ENCODE data around the gene NLGN1. TPM values are rescaled to one million over a fixed set of nuclear protein-coding genes. Genes with fewer than 3 reads are reported as not detected.
A peak's percentile ranks its signal among the peaks of the same experiment; 100 is the strongest.

Gene NLGN1
- total and polyA plus RNA-seq, 5 experiments from 2014 or later: not detected

- Mint-ChIP-seq H3K27ac (no peak overlapping the region), H3K9me3 (peaks cover 0 to 12% (median 5%) of the 10 kb centered on the region in 9 donors), H3K36me3 (no peaks in the 10 kb centered on the region), H3K4me1 (no peaks in the 10 kb centered on the region), H3K27me3 (no peaks in the 10 kb centered on the region), H3K4me3 (no peak overlapping the region)
- DNase-seq (no peak), ATAC-seq (no peak)
- POLR2A ChIA-PET: no interaction called here
Observed at GRCh38 chr3:174146008-174146407, 748.5 kb downstream of the NLGN1 start.

- no peaks in the 10 kb centered on the region for H3K4me1 Mint-ChIP-seq
- ATAC-seq: no peak
- DNase-seq: no peak
- POLR2A ChIA-PET: no interaction called here
- no peaks in the 10 kb centered on the region for H3K36me3 Mint-ChIP-seq
- H3K27ac Mint-ChIP-seq: no peak overlapping the region
- H3K27me3 Mint-ChIP-seq: no peaks in the 10 kb centered on the region
- no peak overlapping the region for H3K4me3 Mint-ChIP-seq
- H3K9me3 Mint-ChIP-seq: peaks cover 0 to 12% (median 1%) of the 10 kb centered on the region in 9 donors
Observed at GRCh38 chr3:174147798-174148197, 750.3 kb downstream of the NLGN1 start.

GRCh38 chr3:174153871-174154270 is 756.3 kb downstream of the NLGN1 start:
- no peaks in the 10 kb centered on the region for H3K4me1 Mint-ChIP-seq
- H3K27ac Mint-ChIP-seq: no peak overlapping the region
- no peak for DNase-seq
- no peaks in the 10 kb centered on the region for H3K36me3 Mint-ChIP-seq
- H3K9me3 Mint-ChIP-seq: peaks cover 0 to 3% (median 0%) of the 10 kb centered on the region in 9 donors
- H3K4me3 Mint-ChIP-seq: no peak overlapping the region
- no peaks in the 10 kb centered on the region for H3K27me3 Mint-ChIP-seq
- POLR2A ChIA-PET: no interaction called here
- ATAC-seq: no peak

- POLR2A ChIA-PET: no interaction called here
- DNase-seq (no peak), ATAC-seq (no peak)
- no peaks in the 10 kb centered on the region for H3K4me1 Mint-ChIP-seq
- H3K4me3 Mint-ChIP-seq: no peak overlapping the region
- H3K27ac Mint-ChIP-seq: no peak overlapping the region
- no peaks in the 10 kb centered on the region for H3K27me3 Mint-ChIP-seq
- no peaks in the 10 kb centered on the region for H3K36me3 Mint-ChIP-seq
- peaks cover 0 to 3% (median 0%) of the 10 kb centered on the region in 9 donors for H3K9me3 Mint-ChIP-seq
Observed at GRCh38 chr3:174156200-174156599, 758.7 kb downstream of the NLGN1 start.

GRCh38 chr3:174158674-174159073 is 761.1 kb downstream of the NLGN1 start:
- POLR2A ChIA-PET: no interaction called here
- peaks cover 0 to 6% (median 0%) of the 10 kb centered on the region in 9 donors for H3K9me3 Mint-ChIP-seq
- no peak overlapping the region for H3K27ac Mint-ChIP-seq
- H3K27me3 Mint-ChIP-seq: no peaks in the 10 kb centered on the region
- no peak overlapping the region for H3K4me3 Mint-ChIP-seq
- DNase-seq: no peak
- no peaks in the 10 kb centered on the region for H3K4me1 Mint-ChIP-seq
- ATAC-seq: no peak
- H3K36me3 Mint-ChIP-seq: no peaks in the 10 kb centered on the region

GRCh38 chr3:174159604-174160003 is 762.1 kb downstream of the NLGN1 start:
- Mint-ChIP-seq H3K27me3 (no peaks in the 10 kb centered on the region), H3K4me3 (no peak overlapping the region), H3K9me3 (peaks cover 0 to 14% (median 3%) of the 10 kb centered on the region in 9 donors), H3K27ac (no peak overlapping the region), H3K36me3 (no peaks in the 10 kb centered on the region), H3K4me1 (no peaks in the 10 kb centered on the region)
- DNase-seq (no peak), ATAC-seq (no peak)
- POLR2A ChIA-PET: no interaction called here

- no peaks in the 10 kb centered on the region for H3K4me1 Mint-ChIP-seq
- no peak for DNase-seq
Observed at GRCh38 chr3:174162550-174162949, 765.0 kb downstream of the NLGN1 start.

GRCh38 chr3:174168026-174168425 is 770.5 kb downstream of the NLGN1 start:
- Mint-ChIP-seq H3K27me3 (peaks cover 0 to 2% (median 0%) of the 10 kb centered on the region in 5 donors), H3K36me3 (no peaks in the 10 kb centered on the region), H3K4me1 (no peaks in the 10 kb centered on the region), H3K4me3 (no peak overlapping the region), H3K27ac (no peak overlapping the region), H3K9me3 (peaks cover 2 to 53% (median 13%) of the 10 kb centered on the region in 9 donors)
- no peak for DNase-seq
- POLR2A ChIA-PET: no interaction called here
- no peak for ATAC-seq

More at GRCh38 chr3:174162550-174162949, 765.0 kb downstream of the NLGN1 start:
- H3K4me3 Mint-ChIP-seq: no peak overlapping the region
- no peaks in the 10 kb centered on the region for H3K36me3 Mint-ChIP-seq
- no peak overlapping the region for H3K27ac Mint-ChIP-seq
- no peaks in the 10 kb centered on the region for H3K27me3 Mint-ChIP-seq
- peaks cover 2 to 37% (median 13%) of the 10 kb centered on the region in 9 donors for H3K9me3 Mint-ChIP-seq
- no peak for ATAC-seq
- POLR2A ChIA-PET: no interaction called here

- Mint-ChIP-seq H3K4me1 (no peaks in the 10 kb centered on the region), H3K36me3 (no peaks in the 10 kb centered on the region), H3K9me3 (peaks cover 2 to 50% (median 10%) of the 10 kb centered on the region in 9 donors), H3K27me3 (peaks cover 0 to 2% (median 0%) of the 10 kb centered on the region in 5 donors), H3K27ac (peak overlapping the region in 1 of 10 donors; percentile 57), H3K4me3 (no peak overlapping the region)
- DNase-seq (no peak), ATAC-seq (no peak)
- POLR2A ChIA-PET: no interaction called here
Observed at GRCh38 chr3:174168538-174169254, 771.2 kb downstream of the NLGN1 start.

- DNase-seq: no peak
- POLR2A ChIA-PET: no interaction called here
- no peak for ATAC-seq
- no peaks in the 10 kb centered on the region for H3K4me1 Mint-ChIP-seq
- H3K9me3 Mint-ChIP-seq: peaks cover 2 to 39% (median 8%) of the 10 kb centered on the region in 9 donors
- peaks cover 0 to 2% (median 0%) of the 10 kb centered on the region in 5 donors for H3K27me3 Mint-ChIP-seq
- no peak overlapping the region for H3K27ac Mint-ChIP-seq
- no peak overlapping the region for H3K4me3 Mint-ChIP-seq
- H3K36me3 Mint-ChIP-seq: no peaks in the 10 kb centered on the region
Observed at GRCh38 chr3:174169736-174170135, 772.2 kb downstream of the NLGN1 start.

GRCh38 chr3:174170248-174170647 is 772.7 kb downstream of the NLGN1 start:
- POLR2A ChIA-PET: no interaction called here
- DNase-seq (no peak), ATAC-seq (no peak)
- Mint-ChIP-seq H3K4me3 (no peak overlapping the region), H3K27ac (no peak overlapping the region), H3K4me1 (no peaks in the 10 kb centered on the region), H3K9me3 (peaks cover 2 to 34% (median 8%) of the 10 kb centered on the region in 9 donors), H3K27me3 (peaks cover 0 to 2% (median 0%) of the 10 kb centered on the region in 5 donors), H3K36me3 (no peaks in the 10 kb centered on the region)

- H3K36me3 Mint-ChIP-seq: no peaks in the 10 kb centered on the region
- POLR2A ChIA-PET: no interaction called here
- no peak overlapping the region for H3K27ac Mint-ChIP-seq
- H3K4me3 Mint-ChIP-seq: no peak overlapping the region
- DNase-seq (no peak), ATAC-seq (no peak)
- peaks cover 0 to 2% (median 1%) of the 10 kb centered on the region in 4 donors for H3K4me1 Mint-ChIP-seq
- H3K27me3 Mint-ChIP-seq: peaks cover 0 to 4% (median 0%) of the 10 kb centered on the region in 5 donors
- H3K9me3 Mint-ChIP-seq: no peaks in the 10 kb centered on the region
Observed at GRCh38 chr3:174186377-174186989, 788.9 kb downstream of the NLGN1 start.

GRCh38 chr3:174191380-174191779 is 793.8 kb downstream of the NLGN1 start:
- H3K4me3 Mint-ChIP-seq: peak overlapping the region in 2 of 10 donors; percentile 7 to 18
- no peaks in the 10 kb centered on the region for H3K36me3 Mint-ChIP-seq
- peak overlapping the region in 1 of 10 donors; percentile 49 for H3K27ac Mint-ChIP-seq
- H3K9me3 Mint-ChIP-seq: no peaks in the 10 kb centered on the region
- ATAC-seq (no peak), DNase-seq (no peak)
- H3K4me1 Mint-ChIP-seq: peaks cover 2 to 6% (median 4%) of the 10 kb centered on the region in 4 donors
- no peaks in the 10 kb centered on the region for H3K27me3 Mint-ChIP-seq
- POLR2A ChIA-PET: no interaction called here

Measured in naive thymus-derived CD8-positive, alpha-beta T cell (primary cell).